ENCODE results near the gene LHFPL3. TPM values are rescaled to one million over a fixed set of nuclear protein-coding genes. Genes with fewer than 3 reads are reported as not detected.

LHFPL3 gene
- total and polyA plus RNA-seq, 2 donors (not counting 3 experiments of a cell fraction or from before 2014, with no cell fraction given), result not detected

DNA sequence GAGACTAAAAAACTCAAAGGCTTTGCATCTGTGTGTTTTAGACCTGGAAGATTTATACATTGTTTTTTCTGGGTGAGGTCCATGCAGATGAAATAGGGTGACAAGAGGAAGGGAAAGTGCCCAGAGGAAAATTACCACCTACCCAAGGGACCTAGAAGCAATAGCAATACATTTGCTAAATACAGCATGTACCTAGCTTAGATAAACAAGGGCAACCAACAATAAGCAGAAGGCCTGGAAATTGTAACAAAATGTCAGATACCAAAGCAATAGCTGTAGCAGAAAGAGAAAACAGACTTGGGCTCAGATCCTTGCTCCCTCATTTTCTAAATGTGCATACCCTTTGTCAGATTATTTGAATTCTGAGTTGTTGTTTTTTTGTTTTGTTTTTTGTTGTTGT is 367.2 kb downstream of the LHFPL3 start:
- H4K20me1 ChIP-seq (replicated peaks; ENCODE audit: control insufficient read depth, extremely low read depth, insufficient read depth, low read length), result no peaks in the 10 kb centered on the region
- H3K27ac ChIP-seq (ENCODE audit: insufficient read depth, low read depth, low read length), result no peak overlapping the region
- POLR2A ChIA-PET, result no interaction called here
- CTCF ChIA-PET, result no interaction called here
- no peaks in the 10 kb centered on the region for H3K9me3 ChIP-seq (replicated peaks; ENCODE audit: control insufficient read depth, insufficient read depth, low read length)
- no peak overlapping the region for H3K4me3 ChIP-seq (replicated peaks in 1 of 3; ENCODE audit: insufficient read depth in 1 of 3, low read depth in 1 of 3, low read length in 3 of 3)
- intact Hi-C loops (cut with micrococcal nuclease), result no loop called here
- H3K4me1 ChIP-seq (ENCODE audit: control insufficient read depth, extremely low read depth, insufficient read depth, low read length), result no peaks in the 10 kb centered on the region
- H3K9me1 ChIP-seq (replicated peaks; ENCODE audit: control insufficient read depth, extremely low read depth, insufficient read depth, low read length), result no peaks in the 10 kb centered on the region
- dilution Hi-C loops (cut with MboI; ENCODE audit: extremely low pct_ligation_motif_present, low sequenced_read_pairs), result no loop called here
- no peaks in the 10 kb centered on the region for H3K79me2 ChIP-seq (ENCODE audit: control insufficient read depth, insufficient read depth, low read length)
- H3K36me3 ChIP-seq (ENCODE audit: control insufficient read depth in 2 of 2, extremely low read depth in 1 of 2, insufficient read depth in 2 of 2, low read length in 2 of 2), result no peaks in the 10 kb centered on the region
- TF ChIP-seq FOS (IDR thresholded peaks at IDR 0.05; ENCODE audit: borderline replicate concordance, insufficient read depth, low read length), result no peak
- TF ChIP-seq JUN (IDR thresholded peaks at IDR 0.05; ENCODE audit: borderline replicate concordance, insufficient read depth, insufficient read length, low read depth), result no peak
- TF ChIP-seq, protein P1, sequence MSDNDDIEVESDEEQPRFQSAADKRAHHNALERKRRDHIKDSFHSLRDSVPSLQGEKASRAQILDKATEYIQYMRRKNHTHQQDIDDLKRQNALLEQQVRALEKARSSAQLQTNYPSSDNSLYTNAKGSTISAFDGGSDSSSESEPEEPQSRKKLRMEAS (IDR thresholded peaks at IDR 0.05; ENCODE audit: insufficient read depth, insufficient read length), result no peak
- no peak for TF ChIP-seq POLR2A (IDR thresholded peaks at IDR 0.05; ENCODE audit: low read depth, low read length)
- TF ChIP-seq POLR2AphosphoS5 (IDR thresholded peaks at IDR 0.05; ENCODE audit: insufficient read depth, low read depth, low read length), result no peak
- TF ChIP-seq, protein P2, sequence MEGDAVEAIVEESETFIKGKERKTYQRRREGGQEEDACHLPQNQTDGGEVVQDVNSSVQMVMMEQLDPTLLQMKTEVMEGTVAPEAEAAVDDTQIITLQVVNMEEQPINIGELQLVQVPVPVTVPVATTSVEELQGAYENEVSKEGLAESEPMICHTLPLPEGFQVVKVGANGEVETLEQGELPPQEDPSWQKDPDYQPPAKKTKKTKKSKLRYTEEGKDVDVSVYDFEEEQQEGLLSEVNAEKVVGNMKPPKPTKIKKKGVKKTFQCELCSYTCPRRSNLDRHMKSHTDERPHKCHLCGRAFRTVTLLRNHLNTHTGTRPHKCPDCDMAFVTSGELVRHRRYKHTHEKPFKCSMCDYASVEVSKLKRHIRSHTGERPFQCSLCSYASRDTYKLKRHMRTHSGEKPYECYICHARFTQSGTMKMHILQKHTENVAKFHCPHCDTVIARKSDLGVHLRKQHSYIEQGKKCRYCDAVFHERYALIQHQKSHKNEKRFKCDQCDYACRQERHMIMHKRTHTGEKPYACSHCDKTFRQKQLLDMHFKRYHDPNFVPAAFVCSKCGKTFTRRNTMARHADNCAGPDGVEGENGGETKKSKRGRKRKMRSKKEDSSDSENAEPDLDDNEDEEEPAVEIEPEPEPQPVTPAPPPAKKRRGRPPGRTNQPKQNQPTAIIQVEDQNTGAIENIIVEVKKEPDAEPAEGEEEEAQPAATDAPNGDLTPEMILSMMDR (IDR thresholded peaks at IDR 0.05; ENCODE audit: extremely low read depth in 1 of 2, insufficient read depth in 1 of 2, low read depth in 1 of 2, low read length in 2 of 2), result no peak
- no peak for TF ChIP-seq MYC (IDR thresholded peaks at IDR 0.05; ENCODE audit: low read depth, low read length)
- no peak for TF ChIP-seq GATA2 (IDR thresholded peaks at IDR 0.05; ENCODE audit: insufficient read depth, insufficient read length, low read depth, low read length)
- no peak for TF ChIP-seq EZH2 (IDR thresholded peaks at IDR 0.05; ENCODE audit: borderline replicate concordance, low read depth, low read length, severe bottlenecking)
- H3K4me2 ChIP-seq (ENCODE audit: insufficient read depth, low read length), result no peak overlapping the region
- no TSS peak for BruUV-seq (replicated peaks)
- DNase-seq (ENCODE audit: low read depth, low spot score), result no peak
- no peaks in the 10 kb centered on the region for H3K27me3 ChIP-seq (ENCODE audit: control insufficient read depth in 2 of 2, insufficient read depth in 2 of 2, low read length in 2 of 2)
- no peak overlapping the region for H3K9ac ChIP-seq (replicated peaks; ENCODE audit: extremely low read depth, insufficient read depth, low read length)
- H2AFZ ChIP-seq (ENCODE audit: low read depth, low read length), result no peak overlapping the region
- no peak for FAIRE-seq

Measured in endothelial cell of umbilical vein (primary cell).